HepG2 (cell line): ENCODE measurements around the gene NFKBIA. TPM values are rescaled to one million over a fixed set of nuclear protein-coding genes. Genes with fewer than 3 reads are reported as not detected.
A peak's percentile ranks its signal among the peaks of the same experiment; 100 is the strongest.

Experiments used
- BORCS8-MEF2B ChIP-seq: sonication (generic); formaldehyde crosslinking; IDR thresholded peaks from 2 replicates; pipeline ENCODE4 v1.8.0; 2022; ENCODE audit warnings: mild to moderate bottlenecking, missing genetic modification reagents
- GABPB1 ChIP-seq: IDR thresholded peaks from 2 replicates; pipeline ENCODE4 v1.6.1; 2016; ENCODE audit warnings: mild to moderate bottlenecking, missing genetic modification reagents, moderate library complexity, missing compliant biosample characterization
- HOMEZ ChIP-seq: IDR thresholded peaks from 2 replicates; pipeline ENCODE4 v1.6.1; 2016; ENCODE audit warnings: low read depth
- KDM2A ChIP-seq: sonication (generic); formaldehyde crosslinking; IDR thresholded peaks from 2 replicates; pipeline ENCODE4 v1.4.0; 2020; ENCODE audit warnings: low read depth, missing genetic modification reagents, borderline replicate concordance
- MAZ ChIP-seq, 2 experiments: sonication (generic) in 1 of 2; formaldehyde crosslinking in 1 of 2; IDR thresholded peaks; 2 replicates each; pipeline versions ENCODE4 v1.5.0 to v1.6.1; 2012 to 2020; ENCODE audit warnings: low read depth in 2 of 2, mild to moderate bottlenecking in 2 of 2, borderline replicate concordance in 1 of 2, improper control_type of control experiment in 1 of 2, low read length in 1 of 2, missing genetic modification reagents in 1 of 2, moderate library complexity in 1 of 2
- PAF1 ChIP-seq: IDR thresholded peaks from 2 replicates; pipeline ENCODE4 v1.6.1; 2016; ENCODE audit warnings: missing genetic modification reagents, missing compliant biosample characterization
- POLR2A ChIP-seq, 2 experiments: IDR thresholded peaks; 2 replicates each; pipeline ENCODE4 v1.6.1; 2011; ENCODE audit warnings: low read depth in 2 of 2, low read length in 2 of 2, mild to moderate bottlenecking in 1 of 2, moderate library complexity in 1 of 2; ENCODE audit not compliant: insufficient read depth in 1 of 2
- ZBTB37 ChIP-seq: sonication (generic); formaldehyde crosslinking; IDR thresholded peaks from 2 replicates; pipeline ENCODE4 v1.4.0; 2020; ENCODE audit warnings: mild to moderate bottlenecking, missing genetic modification reagents
- ZBTB7B ChIP-seq: sonication (generic); formaldehyde crosslinking; IDR thresholded peaks from 2 replicates; pipeline ENCODE4 v1.4.0; 2020; ENCODE audit warnings: missing genetic modification reagents
- ZNF17 ChIP-seq: sonication (generic); formaldehyde crosslinking; IDR thresholded peaks from 2 replicates; pipeline ENCODE4 v1.5.0; 2020; ENCODE audit warnings: mild to moderate bottlenecking, missing genetic modification reagents
- ZNF333 ChIP-seq: sonication (generic); formaldehyde crosslinking; IDR thresholded peaks from 2 replicates; pipeline ENCODE4 v1.4.0; 2020; ENCODE audit warnings: mild to moderate bottlenecking, missing genetic modification reagents, borderline replicate concordance
- ZNF557 ChIP-seq: sonication (generic); formaldehyde crosslinking; IDR thresholded peaks from 2 replicates; pipeline ENCODE4 v1.4.0; 2020; ENCODE audit warnings: missing genetic modification reagents
- ZNF609 ChIP-seq: sonication (generic); formaldehyde crosslinking; IDR thresholded peaks from 2 replicates; pipeline ENCODE4 v1.4.0; 2020; ENCODE audit warnings: mild to moderate bottlenecking, missing genetic modification reagents, borderline replicate concordance
- polyA plus RNA-seq, 8 experiments: library from polyadenylated mRNA; depleted of rRNA in 3 of 8; stranded (reverse) in 7 of 8; unstranded in 1 of 8; fragments of >200 nt; fragmentation: Illumina TruSeq in 4 of 8; extraction: Trizol in 4 of 8; gene quantifications; 2 replicates each; pipeline versions ENCODE4 v1.2.1 to v1.2.3, GENCODE V29; 2011 to 2016; ENCODE audit warnings: low read depth in 4 of 8, missing spikeins in 1 of 8, mixed read lengths in 1 of 8; ENCODE audit not compliant: insufficient read depth in 1 of 8
- total RNA-seq, 5 experiments: library from RNA; depleted of rRNA; stranded (reverse); fragments of >200 nt; fragmentation: Illumina TruSeq; extraction: Trizol; gene quantifications; 2 replicates each; pipeline ENCODE4 v1.2.3, GENCODE V29; 2016; ENCODE audit warnings: low read depth in 1 of 5
- TF ChIP-seq, protein P1 (sequence below): sonication (generic); formaldehyde crosslinking; IDR thresholded peaks from 2 replicates; pipeline ENCODE4 v1.9.0; 2022; ENCODE audit warnings: missing genetic modification reagents, mild to moderate bottlenecking, borderline replicate concordance
- TF ChIP-seq, protein P2 (sequence below): sonication (generic); formaldehyde crosslinking; IDR thresholded peaks from 2 replicates; pipeline ENCODE4 v1.8.0; 2022; ENCODE audit warnings: mild to moderate bottlenecking, missing genetic modification reagents; ENCODE audit not compliant: insufficient replicate concordance

The NFKBIA gene
- total and polyA plus RNA-seq, 2 of the 13 experiments (the other 11 are each of a cell fraction or from before 2014, with no cell fraction given), result 197 to 319 TPM

DNA sequence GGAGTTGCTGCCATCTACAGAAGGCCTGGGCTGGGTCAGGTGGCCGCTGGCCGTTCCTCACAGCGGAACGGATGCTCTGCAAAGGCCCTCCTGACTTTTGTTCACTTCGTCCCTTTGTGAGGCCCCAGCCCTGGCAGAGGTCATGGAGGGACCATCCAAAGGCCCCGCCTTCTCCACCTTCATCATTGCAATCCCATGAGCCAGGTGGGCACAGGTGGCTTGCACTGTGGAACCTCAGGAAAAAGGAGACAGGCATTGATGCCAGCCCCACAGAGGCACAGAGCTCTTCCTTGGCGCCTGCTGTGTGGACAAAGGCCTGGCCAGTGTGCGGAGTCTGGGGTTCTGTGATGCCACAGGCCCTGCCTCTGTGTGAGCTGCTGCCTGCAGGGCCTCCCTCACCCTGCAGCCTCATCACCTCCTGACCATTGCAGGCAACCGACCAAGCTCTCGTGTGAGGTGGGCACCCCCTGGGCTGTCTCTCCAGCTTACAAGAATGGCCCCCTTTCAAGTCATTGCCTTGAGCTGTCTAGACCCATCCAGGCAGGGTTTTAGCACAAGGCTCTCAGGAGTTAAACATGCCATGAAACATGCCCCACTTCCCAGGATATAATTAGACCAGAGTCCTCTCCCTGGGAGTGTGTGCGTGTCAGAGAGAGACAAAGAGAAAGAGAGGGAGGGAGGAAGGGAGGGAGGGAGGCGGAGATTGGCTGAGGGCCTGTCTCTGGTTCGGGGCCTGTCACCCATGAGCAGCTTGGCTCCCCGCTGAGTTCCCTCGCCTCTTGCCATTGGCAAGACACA is 19.3 kb downstream of the NFKBIA start (continued):
- peak; percentile 34; the same call in 1 of the 2 replicates for TF ChIP-seq ZNF609 (CRISPR knock-in tag)
- no peak for TF ChIP-seq PAF1 (CRISPR knock-in tag)
- TF ChIP-seq, protein P1, sequence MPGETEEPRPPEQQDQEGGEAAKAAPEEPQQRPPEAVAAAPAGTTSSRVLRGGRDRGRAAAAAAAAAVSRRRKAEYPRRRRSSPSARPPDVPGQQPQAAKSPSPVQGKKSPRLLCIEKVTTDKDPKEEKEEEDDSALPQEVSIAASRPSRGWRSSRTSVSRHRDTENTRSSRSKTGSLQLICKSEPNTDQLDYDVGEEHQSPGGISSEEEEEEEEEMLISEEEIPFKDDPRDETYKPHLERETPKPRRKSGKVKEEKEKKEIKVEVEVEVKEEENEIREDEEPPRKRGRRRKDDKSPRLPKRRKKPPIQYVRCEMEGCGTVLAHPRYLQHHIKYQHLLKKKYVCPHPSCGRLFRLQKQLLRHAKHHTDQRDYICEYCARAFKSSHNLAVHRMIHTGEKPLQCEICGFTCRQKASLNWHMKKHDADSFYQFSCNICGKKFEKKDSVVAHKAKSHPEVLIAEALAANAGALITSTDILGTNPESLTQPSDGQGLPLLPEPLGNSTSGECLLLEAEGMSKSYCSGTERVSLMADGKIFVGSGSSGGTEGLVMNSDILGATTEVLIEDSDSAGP (CRISPR knock-in tag), result peak; percentile 93
- TF ChIP-seq, protein P2, sequence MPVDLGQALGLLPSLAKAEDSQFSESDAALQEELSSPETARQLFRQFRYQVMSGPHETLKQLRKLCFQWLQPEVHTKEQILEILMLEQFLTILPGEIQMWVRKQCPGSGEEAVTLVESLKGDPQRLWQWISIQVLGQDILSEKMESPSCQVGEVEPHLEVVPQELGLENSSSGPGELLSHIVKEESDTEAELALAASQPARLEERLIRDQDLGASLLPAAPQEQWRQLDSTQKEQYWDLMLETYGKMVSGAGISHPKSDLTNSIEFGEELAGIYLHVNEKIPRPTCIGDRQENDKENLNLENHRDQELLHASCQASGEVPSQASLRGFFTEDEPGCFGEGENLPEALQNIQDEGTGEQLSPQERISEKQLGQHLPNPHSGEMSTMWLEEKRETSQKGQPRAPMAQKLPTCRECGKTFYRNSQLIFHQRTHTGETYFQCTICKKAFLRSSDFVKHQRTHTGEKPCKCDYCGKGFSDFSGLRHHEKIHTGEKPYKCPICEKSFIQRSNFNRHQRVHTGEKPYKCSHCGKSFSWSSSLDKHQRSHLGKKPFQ (CRISPR knock-in tag), result peak; percentile 49
- 0 out of 2 replicates have a peak, but pooled peaks have one; percentile 64 for TF ChIP-seq ZNF17
- peak; percentile 96; the same call in 1 of the 2 replicates for TF ChIP-seq ZNF333
- TF ChIP-seq MAZ (IDR thresholded peaks at IDR 0.05; ENCODE audit: borderline replicate concordance, low read depth, low read length), result peak; percentile 76; the same call in 1 of the 2 replicates
- peak; percentile 49; the same call in 1 of the 2 replicates for TF ChIP-seq MAZ (CRISPR knock-in tag; IDR thresholded peaks at IDR 0.05; ENCODE audit: low read depth)
- TF ChIP-seq ZBTB7B, result peak; percentile 49; the same call in 1 of the 2 replicates
- no peak for TF ChIP-seq ZNF557 (CRISPR knock-in tag)
- TF ChIP-seq POLR2A (IDR thresholded peaks at IDR 0.05; ENCODE audit: insufficient read depth in 1 of 2, low read depth in 2 of 2, low read length in 2 of 2), result peak in 1 of 2 experiments; percentile 59; a peak in 2 of 4 replicates
- no peak; the same call in 1 of the 2 replicates for TF ChIP-seq KDM2A (CRISPR knock-in tag)
- 0 out of 2 replicates have a peak, but pooled peaks have one; percentile 29 for TF ChIP-seq GABPB1
- no peak; the same call in 1 of the 2 replicates for TF ChIP-seq HOMEZ (CRISPR knock-in tag)
- 0 out of 2 replicates have a peak, but pooled peaks have one; percentile 14 for TF ChIP-seq ZBTB37 (CRISPR knock-in tag)
- TF ChIP-seq BORCS8-MEF2B, result no peak
